HCT116 (cell line): ENCODE results near the gene ZNF462. TPM values are rescaled to one million over a fixed set of nuclear protein-coding genes. Genes with fewer than 3 reads are reported as not detected.

Experiments
- ATAC-seq: fragments of 200-7000 bp; cut with Tn5 transposase; 2 replicates; pipeline ENCODE4 v1.9.1; 2020; ENCODE audit warnings: mild to moderate bottlenecking, moderate library complexity
- BruUV-seq: library from RNA; stranded (reverse); fragments of 400-500 nt; replicated peaks from 2 replicates; lab custom pipeline; 2021; lab: Mats Ljungman, UMichigan
- CTCF ChIA-PET: fragments of 300-600 bp; sonication (Branson Sonifier 250); formaldehyde crosslinking; loops from one replicate; lab custom pipeline; 2021; ENCODE audit warnings: antibody characterized with exemption; lab: Charles Lee
- POLR2A ChIA-PET: fragments of 300-600, 350-600 bp; sonication (Branson Sonifier 250); formaldehyde crosslinking; loops from one replicate; lab custom pipeline; 2021; ENCODE audit warnings: antibody characterized with exemption; lab: Charles Lee
- RAD21 ChIA-PET, 2 experiments: fragments of 300-600 bp; sonication (Branson Sonifier 250); formaldehyde crosslinking; loops; one replicate each; lab custom pipeline; 2023; ENCODE audit warnings: low total read pairs in 2 of 2; ENCODE audit not compliant: uncharacterized antibody in 2 of 2, unreplicated experiment in 2 of 2, low non-redundant PET in 1 of 2; lab: Charles Lee
- DNase-seq: peaks from one replicate; pipeline ENCODE4 v3.0.0-alpha.2; 2010; ENCODE audit warnings: low read depth, low spot score
- H2AFZ ChIP-seq: fragments of 200-600 bp; shearing (Covaris generic), sonication (generic); 2 replicates; pipeline ENCODE4 v1.6.1; 2017; ENCODE audit warnings: low read depth, mixed run types, mixed read lengths, antibody characterized with exemption, low read length; ENCODE audit not compliant: poor library complexity, severe bottlenecking
- H3K27ac ChIP-seq: 2 replicates; pipeline ENCODE4 v1.5.1; 2012; ENCODE audit warnings: low read depth, low read length
- H3K27me3 ChIP-seq: fragments of 200-600 bp; sonication (generic); 2 replicates; pipeline ENCODE4 v1.6.1; 2016; ENCODE audit warnings: mixed run types, low read length, mixed read lengths; ENCODE audit not compliant: insufficient read depth
- H3K36me3 ChIP-seq, 2 experiments: fragments of 200-500 bp in 1 of 2; fragments of 200-600 bp in 1 of 2; sonication (Bioruptor generic) in 1 of 2; sonication (generic) in 1 of 2; 2 replicates each; pipeline versions ENCODE4 v1.5.1 to v1.6.1; 2014 to 2016; ENCODE audit warnings: low read length in 2 of 2, inconsistent platforms in 1 of 2, mixed read lengths in 1 of 2, mixed run types in 1 of 2; ENCODE audit not compliant: insufficient read depth in 2 of 2, control insufficient read depth in 1 of 2
- H3K4me1 ChIP-seq, 2 experiments: fragments of 200-600 bp in 1 of 2; sonication (generic) in 1 of 2; 2 replicates each; pipeline versions ENCODE4 v1.5.1 to v1.6.1; 2012 to 2017; ENCODE audit warnings: low read length in 2 of 2, inconsistent platforms in 1 of 2, mild to moderate bottlenecking in 1 of 2, mixed read lengths in 1 of 2, mixed run types in 1 of 2, moderate library complexity in 1 of 2; ENCODE audit not compliant: insufficient read depth in 2 of 2, control insufficient read depth in 1 of 2
- H3K4me2 ChIP-seq: fragments of 200-600 bp; sonication (generic); 2 replicates; pipeline ENCODE4 v1.6.1; 2017; ENCODE audit warnings: mixed run types, low read length, mixed read lengths
- H3K4me3 ChIP-seq, 2 experiments: fragments of 200-600 bp in 1 of 2; sonication (generic) in 1 of 2; replicated peaks in 1 of 2; 2 replicates each; pipeline ENCODE4 v1.5.1; 2011 to 2016; ENCODE audit warnings: low read length in 2 of 2, control low read depth in 1 of 2, low read depth in 1 of 2, mild to moderate bottlenecking in 1 of 2, mixed read lengths in 1 of 2, mixed run types in 1 of 2
- H3K79me2 ChIP-seq: fragments of 200-600 bp; sonication (generic); 2 replicates; pipeline ENCODE4 v1.6.1; 2017; ENCODE audit warnings: mild to moderate bottlenecking, mixed run types, low read length, moderate library complexity, mixed read lengths; ENCODE audit not compliant: insufficient read depth
- H3K9ac ChIP-seq: fragments of 200-600 bp; sonication (generic); 2 replicates; pipeline ENCODE4 v1.6.1; 2016; ENCODE audit warnings: low read length, mixed read lengths
- H3K9me2 ChIP-seq: fragments of 200-600 bp; sonication (generic), shearing (Covaris generic); 2 replicates; pipeline ENCODE4 v1.6.1; 2017; ENCODE audit warnings: mixed run types, mild to moderate bottlenecking, moderate library complexity; ENCODE audit not compliant: insufficient read depth
- H3K9me3 ChIP-seq, 2 experiments: fragments of 200-500 bp in 1 of 2; fragments of 200-600 bp in 1 of 2; sonication (Bioruptor generic) in 1 of 2; sonication (generic) in 1 of 2; 2 replicates each; pipeline ENCODE4 v1.6.1; 2014 to 2017; ENCODE audit warnings: low read length in 2 of 2, mixed read lengths in 2 of 2, inconsistent platforms in 1 of 2, low read depth in 1 of 2, mild to moderate bottlenecking in 1 of 2, mixed run types in 1 of 2, moderate library complexity in 1 of 2; ENCODE audit not compliant: control insufficient read depth in 1 of 2, insufficient read depth in 1 of 2
- H4K20me1 ChIP-seq: fragments of 200-600 bp; sonication (generic), shearing (Covaris generic); 2 replicates; pipeline ENCODE4 v1.6.1; 2017; ENCODE audit warnings: mixed run types, mild to moderate bottlenecking, moderate library complexity; ENCODE audit not compliant: insufficient read depth
- CBX3 ChIP-seq: IDR thresholded peaks from 2 replicates; pipeline ENCODE4 v1.6.1; 2012; ENCODE audit warnings: low read depth
- CEBPB ChIP-seq: IDR thresholded peaks from 2 replicates; pipeline ENCODE4 v1.6.1; 2012; ENCODE audit warnings: low read depth
- EGR1 ChIP-seq: IDR thresholded peaks from 2 replicates; pipeline ENCODE4 v1.6.1; 2012; ENCODE audit warnings: low read depth
- ELF1 ChIP-seq: IDR thresholded peaks from 2 replicates; pipeline ENCODE4 v1.6.1; 2012; ENCODE audit warnings: low read depth, borderline replicate concordance
- EZH2 ChIP-seq: fragments of 200-600 bp; sonication (generic); IDR thresholded peaks from 2 replicates; pipeline ENCODE4 v1.6.1; 2017; ENCODE audit warnings: antibody characterized with exemption, mixed run types
- EZH2phosphoT487 ChIP-seq: fragments of 200-600 bp; IDR thresholded peaks from 2 replicates; pipeline ENCODE4 v1.6.1; 2018; ENCODE audit warnings: antibody characterized with exemption, borderline replicate concordance
- FOSL1 ChIP-seq: IDR thresholded peaks from 2 replicates; pipeline ENCODE4 v1.6.1; 2012; ENCODE audit warnings: low read depth
- RAD21 ChIP-seq: IDR thresholded peaks from 2 replicates; pipeline ENCODE4 v1.6.1; 2012; ENCODE audit warnings: low read depth, mild to moderate bottlenecking
- SIN3A ChIP-seq: IDR thresholded peaks from 2 replicates; pipeline ENCODE4 v1.6.1; 2012; ENCODE audit warnings: low read depth
- SP1 ChIP-seq: IDR thresholded peaks from 2 replicates; pipeline ENCODE4 v1.6.1; 2012; ENCODE audit warnings: low read depth
- TCF7L2 ChIP-seq: IDR thresholded peaks from 2 replicates; pipeline ENCODE4 v1.7.0; 2011; ENCODE audit warnings: borderline replicate concordance, inconsistent platforms; ENCODE audit not compliant: insufficient read depth, insufficient read length; ENCODE audit errors: extremely low read depth
- YY1 ChIP-seq: IDR thresholded peaks from 2 replicates; pipeline ENCODE4 v1.6.1; 2011; ENCODE audit warnings: low read length, low read depth, moderate library complexity, mild to moderate bottlenecking; ENCODE audit not compliant: insufficient replicate concordance; ENCODE audit errors: extremely low read depth
- ZFX ChIP-seq: fragments of 450-650 bp; IDR thresholded peaks from 2 replicates; pipeline ENCODE4 v1.6.1; 2017
- intact Hi-C: fragments of 100-400 bp; cut with micrococcal nuclease; formaldehyde crosslinking; loops from 2 replicates; pipeline ENCODE4 v1.10.0; 2022
- total RNA-seq: library from RNA; stranded (reverse); gene quantifications from one replicate; pipeline ENCODE4 v1.2.1, GENCODE V29; 2021; ENCODE audit not compliant: unreplicated experiment
- TF ChIP-seq, protein P1 (sequence below): IDR thresholded peaks from 2 replicates; pipeline ENCODE4 v1.6.1; 2012
- TF ChIP-seq, protein P2 (sequence below): IDR thresholded peaks from 2 replicates; pipeline ENCODE4 v1.6.1; 2011; ENCODE audit warnings: mild to moderate bottlenecking, low read length, moderate library complexity; ENCODE audit not compliant: insufficient replicate concordance; ENCODE audit errors: extremely low read depth

ZNF462 gene
- total RNA-seq, 1 experiment from 2014 or later: 18.1 TPM

DNA sequence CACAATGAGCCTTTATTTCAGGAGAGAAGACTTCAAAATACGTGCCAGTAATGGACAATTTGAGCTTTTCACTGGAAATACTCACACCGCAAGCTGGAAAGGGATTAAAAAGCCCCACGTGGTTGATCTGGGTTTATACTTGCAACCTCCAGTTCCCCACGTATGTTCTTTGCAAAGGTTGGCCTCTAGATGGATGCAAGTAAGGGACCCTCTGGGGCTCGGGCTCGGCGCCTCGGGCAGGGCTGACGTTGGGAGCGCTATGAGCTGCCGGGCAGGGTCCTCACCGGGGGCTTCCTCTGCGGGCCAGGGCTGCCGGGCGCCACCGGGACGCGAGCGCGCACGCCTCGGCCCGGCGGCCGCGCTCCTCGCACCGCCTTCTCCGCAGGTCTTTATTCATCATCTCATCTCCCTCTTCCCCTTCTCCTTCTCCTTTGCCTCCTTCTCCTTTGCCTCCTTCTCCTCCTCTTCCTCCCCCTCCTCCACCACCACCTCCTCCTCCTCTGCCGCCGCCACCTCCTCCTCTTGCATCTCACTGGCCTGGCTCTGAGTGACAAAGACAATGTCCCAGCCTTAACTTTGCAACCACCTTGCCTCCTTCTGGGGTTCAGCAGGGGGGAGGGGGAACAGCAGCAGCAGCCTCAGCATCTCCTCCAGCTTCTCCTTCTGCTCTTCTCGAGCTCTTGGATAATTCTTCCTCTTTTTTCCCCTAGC, 701 bp upstream of the ZNF462 start:
- peak overlapping the region; percentile 83 for H3K4me2 ChIP-seq
- TF ChIP-seq SIN3A (no peak), EZH2 (no peak), FOSL1 (no peak), RAD21 (no peak), ZFX (no peak), CEBPB (no peak)
- TF ChIP-seq, protein P1, sequence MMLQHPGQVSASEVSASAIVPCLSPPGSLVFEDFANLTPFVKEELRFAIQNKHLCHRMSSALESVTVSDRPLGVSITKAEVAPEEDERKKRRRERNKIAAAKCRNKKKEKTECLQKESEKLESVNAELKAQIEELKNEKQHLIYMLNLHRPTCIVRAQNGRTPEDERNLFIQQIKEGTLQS: no peak
- peaks cover 5 to 16% of the 10 kb centered on the region in 2 experiments; a peak in 3 of 4 replicates for H3K4me1 ChIP-seq
- CTCF ChIA-PET: no interaction called here
- H2AFZ ChIP-seq: no peak overlapping the region
- H3K36me3 ChIP-seq: no peaks in the 10 kb centered on the region
- BruUV-seq: no TSS peak
- peak overlapping the region; percentile 58 for H3K9ac ChIP-seq
- no peaks in the 10 kb centered on the region for H4K20me1 ChIP-seq
- RAD21 ChIA-PET: no interaction called here
- H3K9me3 ChIP-seq: no peaks in the 10 kb centered on the region
- no peaks in the 10 kb centered on the region for H3K9me2 ChIP-seq
- peak; percentile 8; the same call in 1 of the 2 replicates for ATAC-seq
- H3K79me2 ChIP-seq: 0 out of 2 replicates have a peak, but pooled peaks cover 7% of the 10 kb centered on the region
- H3K4me3 ChIP-seq: peak overlapping the region; percentile 49 to 56
- DNase-seq: no peak
- POLR2A ChIA-PET: no interaction called here
- H3K27me3 ChIP-seq: no peaks in the 10 kb centered on the region
- intact Hi-C loops: loop anchor here (5.0 to 10.0 kb wide), 3 partner anchors 55 to 960 kb away; no protein-coding TSS in a partner anchor
- H3K27ac ChIP-seq: peak overlapping the region; percentile 29

DNA sequence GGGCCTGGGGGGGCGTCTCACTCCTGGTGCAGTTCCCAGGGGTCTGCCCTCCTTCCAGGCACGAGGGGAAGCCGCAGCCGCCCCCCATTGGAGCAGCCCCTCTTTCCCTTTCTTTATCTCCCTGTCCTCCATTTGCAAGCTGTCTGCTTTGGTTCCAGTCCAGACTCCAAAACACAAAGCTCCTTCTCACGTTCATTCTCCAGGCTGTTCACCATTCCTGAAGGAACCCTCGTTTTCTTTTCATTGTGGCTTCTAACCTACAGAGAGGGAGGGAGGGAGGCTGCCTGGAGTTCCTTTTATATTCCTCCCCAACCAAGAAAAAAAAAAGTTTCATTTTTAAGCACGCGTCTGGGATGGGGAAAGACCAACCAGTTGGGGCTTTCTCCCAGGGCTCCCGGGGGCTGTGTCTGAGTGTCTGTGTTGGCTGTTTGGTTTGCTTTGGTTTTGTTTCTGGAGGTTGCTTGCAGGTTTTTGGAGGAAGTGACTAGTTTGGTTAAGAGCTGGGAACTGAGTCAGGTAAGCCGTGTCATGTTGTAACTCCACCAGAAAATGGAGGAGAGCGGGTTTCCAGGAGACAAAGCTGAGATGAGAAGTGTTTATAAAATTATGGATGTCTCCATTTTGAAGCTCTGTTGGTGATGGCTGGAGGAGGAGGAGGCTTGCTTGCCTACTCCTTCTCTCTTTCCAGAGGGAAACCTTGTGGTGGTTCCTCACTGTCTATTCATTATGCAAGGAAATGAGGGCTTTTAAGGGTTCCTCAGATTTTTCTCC, 1.6 kb downstream of the ZNF462 start:
- peaks cover 2 to 15% of the 10 kb centered on the region in 2 experiments; a peak in 3 of 4 replicates for H3K4me1 ChIP-seq
- ChIA-PET CTCF (no interaction called here), POLR2A (interaction anchor here (0.7 kb wide), 1 partner anchor 57 kb away, joined by 5 read pairs; no protein-coding TSS in a partner anchor), RAD21 (no interaction called here)
- no peak overlapping the region for H3K4me2 ChIP-seq
- H3K4me3 ChIP-seq: no peak overlapping the region
- H3K9me2 ChIP-seq: no peaks in the 10 kb centered on the region
- H3K27ac ChIP-seq: no peak overlapping the region
- H3K9ac ChIP-seq: no peak overlapping the region
- no peak overlapping the region for H2AFZ ChIP-seq
- H3K79me2 ChIP-seq: peaks cover 7% of the 10 kb centered on the region; the same call in 1 of the 2 replicates
- ATAC-seq: no peak
- BruUV-seq: no TSS peak
- H3K36me3 ChIP-seq: no peaks in the 10 kb centered on the region
- no peak for DNase-seq
- H4K20me1 ChIP-seq: no peaks in the 10 kb centered on the region
- intact Hi-C loops: loop anchor here (5.0 to 10.0 kb wide), 3 partner anchors 53 to 962 kb away; no protein-coding TSS in a partner anchor
- H3K27me3 ChIP-seq: no peaks in the 10 kb centered on the region
- H3K9me3 ChIP-seq: no peaks in the 10 kb centered on the region
- TF ChIP-seq EZH2: no peak
- TF ChIP-seq, protein P2, sequence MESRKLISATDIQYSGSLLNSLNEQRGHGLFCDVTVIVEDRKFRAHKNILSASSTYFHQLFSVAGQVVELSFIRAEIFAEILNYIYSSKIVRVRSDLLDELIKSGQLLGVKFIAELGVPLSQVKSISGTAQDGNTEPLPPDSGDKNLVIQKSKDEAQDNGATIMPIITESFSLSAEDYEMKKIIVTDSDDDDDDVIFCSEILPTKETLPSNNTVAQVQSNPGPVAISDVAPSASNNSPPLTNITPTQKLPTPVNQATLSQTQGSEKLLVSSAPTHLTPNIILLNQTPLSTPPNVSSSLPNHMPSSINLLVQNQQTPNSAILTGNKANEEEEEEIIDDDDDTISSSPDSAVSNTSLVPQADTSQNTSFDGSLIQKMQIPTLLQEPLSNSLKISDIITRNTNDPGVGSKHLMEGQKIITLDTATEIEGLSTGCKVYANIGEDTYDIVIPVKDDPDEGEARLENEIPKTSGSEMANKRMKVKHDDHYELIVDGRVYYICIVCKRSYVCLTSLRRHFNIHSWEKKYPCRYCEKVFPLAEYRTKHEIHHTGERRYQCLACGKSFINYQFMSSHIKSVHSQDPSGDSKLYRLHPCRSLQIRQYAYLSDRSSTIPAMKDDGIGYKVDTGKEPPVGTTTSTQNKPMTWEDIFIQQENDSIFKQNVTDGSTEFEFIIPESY: no peak
- no peak for TF ChIP-seq CBX3
- TF ChIP-seq TCF7L2: no peak
- TF ChIP-seq SP1: no peak
- TF ChIP-seq EGR1: no peak
- TF ChIP-seq YY1: no peak
- TF ChIP-seq CEBPB: no peak
- TF ChIP-seq EZH2phosphoT487: no peak
- no peak for TF ChIP-seq ELF1
- no peak for TF ChIP-seq ZFX
